Right atrium auricular region (tissue), 2 donors: ENCODE data around the gene NEU2. TPM values are rescaled to one million over a fixed set of nuclear protein-coding genes. Genes with fewer than 3 reads are reported as not detected.

ENCODE experiments used
- DNase-seq: peaks from one replicate; pipeline ENCODE4 v3.0.0-alpha.2; 2019; ENCODE audit warnings: low spot score
- H3K27ac ChIP-seq, 2 donors: fragments of 200-600 bp; sonication (generic); 1 replicate in 1 of 2; 2 replicates in 1 of 2; pipeline ENCODE4 v1.5.1; 2016 to 2019
- H3K27me3 ChIP-seq, 2 donors: fragments of 200-600 bp; sonication (generic); one replicate each; pipeline versions ENCODE4 v1.5.1 to v1.6.0; 2017 to 2019
- H3K36me3 ChIP-seq: fragments of 200-600 bp; sonication (generic); one replicate; pipeline ENCODE4 v1.5.1; 2016
- H3K4me1 ChIP-seq, 2 donors: fragments of 200-600 bp; sonication (generic); one replicate each; pipeline versions ENCODE4 v1.5.1 to v1.6.0; 2017 to 2019
- H3K4me3 ChIP-seq, 2 donors: fragments of 200-600 bp; sonication (generic); 1 replicate in 1 of 2; 2 replicates in 1 of 2; pipeline ENCODE4 v1.5.1; 2017 to 2019; ENCODE audit warnings: mild to moderate bottlenecking in 1 of 2, moderate library complexity in 1 of 2
- H3K9me3 ChIP-seq, 2 donors: fragments of 200-600 bp; sonication (generic); one replicate each; pipeline ENCODE4 v1.5.1; 2019
- total RNA-seq, 2 donors: library from RNA; depleted of rRNA; stranded (reverse); fragments of >200 nt; gene quantifications; one replicate each; pipeline ENCODE4 v1.1.0, GENCODE V29; 2016
- TF ChIP-seq, protein P1 (sequence below), 2 donors: fragments of 200-600 bp; sonication (generic); IDR thresholded peaks; one replicate each; pipeline ENCODE4 v1.5.1; 2019; ENCODE audit warnings: antibody characterized with exemption in 2 of 2

NEU2 gene
- total RNA-seq, 2 donors from 2014 or later = not detected

DNA sequence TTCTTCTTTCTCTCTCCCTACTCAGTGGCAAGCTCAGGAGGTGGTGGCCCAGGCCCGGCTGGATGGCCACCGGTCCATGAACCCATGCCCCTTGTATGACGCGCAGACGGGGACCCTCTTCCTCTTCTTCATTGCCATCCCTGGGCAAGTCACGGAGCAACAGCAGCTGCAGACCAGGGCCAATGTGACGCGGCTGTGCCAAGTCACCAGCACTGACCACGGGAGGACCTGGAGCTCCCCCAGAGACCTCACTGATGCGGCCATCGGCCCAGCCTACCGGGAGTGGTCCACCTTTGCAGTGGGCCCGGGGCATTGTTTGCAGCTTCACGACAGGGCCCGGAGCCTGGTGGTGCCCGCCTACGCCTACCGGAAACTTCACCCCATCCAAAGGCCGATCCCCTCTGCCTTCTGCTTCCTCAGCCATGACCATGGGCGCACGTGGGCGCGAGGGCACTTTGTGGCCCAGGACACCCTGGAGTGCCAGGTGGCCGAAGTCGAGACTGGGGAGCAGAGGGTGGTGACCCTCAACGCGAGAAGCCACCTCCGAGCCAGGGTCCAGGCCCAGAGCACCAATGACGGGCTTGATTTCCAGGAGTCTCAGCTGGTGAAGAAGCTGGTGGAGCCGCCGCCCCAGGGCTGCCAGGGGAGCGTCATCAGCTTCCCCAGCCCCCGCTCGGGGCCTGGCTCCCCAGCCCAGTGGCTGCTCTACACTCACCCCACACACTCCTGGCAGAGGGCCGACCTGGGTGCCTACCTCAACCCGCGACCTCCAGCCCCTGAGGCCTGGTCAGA lies 1.8 kb downstream of the NEU2 start:
- no peaks in the 10 kb centered on the region for H3K36me3 ChIP-seq
- H3K4me3 ChIP-seq = no peak overlapping the region
- DNase-seq = no peak
- no peaks in the 10 kb centered on the region for H3K4me1 ChIP-seq
- H3K27ac ChIP-seq = no peak overlapping the region
- H3K27me3 ChIP-seq = no peaks in the 10 kb centered on the region
- H3K9me3 ChIP-seq = no peaks in the 10 kb centered on the region
- TF ChIP-seq, protein P1, sequence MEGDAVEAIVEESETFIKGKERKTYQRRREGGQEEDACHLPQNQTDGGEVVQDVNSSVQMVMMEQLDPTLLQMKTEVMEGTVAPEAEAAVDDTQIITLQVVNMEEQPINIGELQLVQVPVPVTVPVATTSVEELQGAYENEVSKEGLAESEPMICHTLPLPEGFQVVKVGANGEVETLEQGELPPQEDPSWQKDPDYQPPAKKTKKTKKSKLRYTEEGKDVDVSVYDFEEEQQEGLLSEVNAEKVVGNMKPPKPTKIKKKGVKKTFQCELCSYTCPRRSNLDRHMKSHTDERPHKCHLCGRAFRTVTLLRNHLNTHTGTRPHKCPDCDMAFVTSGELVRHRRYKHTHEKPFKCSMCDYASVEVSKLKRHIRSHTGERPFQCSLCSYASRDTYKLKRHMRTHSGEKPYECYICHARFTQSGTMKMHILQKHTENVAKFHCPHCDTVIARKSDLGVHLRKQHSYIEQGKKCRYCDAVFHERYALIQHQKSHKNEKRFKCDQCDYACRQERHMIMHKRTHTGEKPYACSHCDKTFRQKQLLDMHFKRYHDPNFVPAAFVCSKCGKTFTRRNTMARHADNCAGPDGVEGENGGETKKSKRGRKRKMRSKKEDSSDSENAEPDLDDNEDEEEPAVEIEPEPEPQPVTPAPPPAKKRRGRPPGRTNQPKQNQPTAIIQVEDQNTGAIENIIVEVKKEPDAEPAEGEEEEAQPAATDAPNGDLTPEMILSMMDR (IDR thresholded peaks at IDR 0.05) = no peak

DNA sequence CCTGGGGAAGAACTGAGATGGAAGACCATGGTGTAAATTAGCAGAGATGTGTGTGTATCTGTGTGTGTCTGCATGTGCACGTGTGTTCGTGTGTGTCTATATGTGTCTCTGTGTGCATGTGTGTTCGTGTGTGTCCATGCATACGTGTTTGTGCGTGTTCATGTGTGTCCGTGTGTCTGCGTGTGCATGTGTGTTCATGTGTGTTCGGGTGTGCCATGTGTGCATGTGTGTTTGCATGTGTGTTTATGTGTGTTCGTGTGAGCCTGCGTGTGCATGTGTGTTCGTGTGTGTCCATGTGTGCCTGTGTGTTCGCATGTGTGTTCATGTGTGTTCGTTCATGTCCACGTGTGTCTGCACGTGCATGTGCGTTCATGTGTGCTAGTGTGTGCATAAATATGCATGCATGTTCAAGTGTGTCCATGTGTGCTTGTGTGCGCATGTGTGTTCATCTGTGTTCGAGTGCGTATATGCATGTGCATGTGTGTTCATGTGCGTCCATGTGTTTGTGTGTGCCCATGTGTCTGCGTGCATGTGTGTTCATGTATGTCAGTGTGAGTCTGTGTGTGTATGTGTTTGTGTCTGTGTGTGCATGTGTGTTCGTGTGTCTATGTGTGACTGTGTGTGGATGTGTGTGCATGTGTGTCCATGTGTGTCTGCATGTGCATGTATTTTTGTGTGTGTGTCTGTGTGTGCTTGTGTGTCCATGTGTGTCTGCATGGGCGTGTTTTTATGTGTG lies 3.1 kb downstream of the NEU2 start:
- no peak for DNase-seq
- H3K4me1 ChIP-seq = no peaks in the 10 kb centered on the region
- no peak overlapping the region for H3K27ac ChIP-seq
- no peaks in the 10 kb centered on the region for H3K9me3 ChIP-seq
- TF ChIP-seq, protein P1 (IDR thresholded peaks at IDR 0.05) = no peak
- H3K4me3 ChIP-seq = no peak overlapping the region
- no peaks in the 10 kb centered on the region for H3K36me3 ChIP-seq
- H3K27me3 ChIP-seq = no peaks in the 10 kb centered on the region

DNA sequence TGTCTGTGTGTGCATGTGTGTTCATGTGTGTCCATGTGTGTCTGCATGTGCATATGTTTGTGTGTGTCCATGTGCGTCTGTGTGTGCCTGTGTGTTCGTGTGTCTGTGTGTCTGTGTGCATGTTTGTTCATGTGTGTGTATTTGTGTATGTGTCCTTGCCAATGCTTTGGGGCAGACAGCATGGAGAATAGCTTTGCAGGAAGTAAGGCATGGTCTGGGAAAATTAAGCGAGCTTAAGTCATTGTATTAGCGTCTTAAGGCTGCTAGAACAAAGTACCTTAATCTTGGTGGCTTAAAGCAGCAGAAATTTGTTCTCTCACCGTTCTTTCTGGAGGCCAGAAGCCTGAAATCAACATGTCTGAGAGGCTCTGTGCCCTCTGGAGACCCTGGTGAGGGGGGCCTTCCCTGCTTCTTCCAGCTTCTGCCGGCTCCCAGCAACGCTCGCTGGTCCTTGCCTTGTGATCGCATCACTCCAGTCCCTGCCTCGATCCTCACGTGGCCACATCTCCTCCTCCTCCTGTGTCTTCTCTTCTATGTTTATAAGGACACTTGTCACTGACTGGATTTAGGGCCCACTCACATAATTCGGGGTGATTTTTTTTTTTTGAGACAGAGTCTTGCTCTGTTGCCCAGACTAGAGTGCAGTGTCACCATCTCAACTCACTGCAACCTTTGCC lies 3.8 kb downstream of the NEU2 start:
- no peaks in the 10 kb centered on the region for H3K27me3 ChIP-seq
- H3K4me1 ChIP-seq = no peaks in the 10 kb centered on the region
- TF ChIP-seq, protein P1 (IDR thresholded peaks at IDR 0.05) = no peak
- H3K4me3 ChIP-seq = no peak overlapping the region
- no peaks in the 10 kb centered on the region for H3K36me3 ChIP-seq
- H3K9me3 ChIP-seq = no peaks in the 10 kb centered on the region
- no peak overlapping the region for H3K27ac ChIP-seq
- no peak for DNase-seq

DNA sequence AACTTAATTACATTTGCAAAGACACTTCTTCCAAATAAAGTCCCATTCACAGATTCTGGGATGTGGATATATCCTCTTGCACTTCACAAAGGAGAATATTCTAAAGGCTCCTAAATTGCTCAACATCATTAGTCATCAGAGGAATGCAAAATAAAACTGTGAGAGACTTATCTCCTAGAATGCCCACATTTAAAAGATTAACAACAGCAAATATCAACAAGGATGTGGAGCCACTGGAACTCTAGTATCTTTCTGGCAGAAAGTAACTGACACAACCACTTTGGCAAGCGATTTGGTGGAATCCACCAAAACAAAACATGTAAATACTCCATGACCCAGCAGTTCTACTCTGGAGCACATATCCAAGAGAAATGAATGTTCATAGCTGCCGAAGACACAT lies 4.6 kb downstream of the NEU2 start:
- no peak for DNase-seq
- Histone ChIP-seq H3K27me3 (no peaks in the 10 kb centered on the region), H3K9me3 (no peaks in the 10 kb centered on the region), H3K4me1 (no peaks in the 10 kb centered on the region), H3K36me3 (no peaks in the 10 kb centered on the region), H3K4me3 (no peak overlapping the region), H3K27ac (no peak overlapping the region)
- TF ChIP-seq, protein P1 (IDR thresholded peaks at IDR 0.05) = no peak

DNA sequence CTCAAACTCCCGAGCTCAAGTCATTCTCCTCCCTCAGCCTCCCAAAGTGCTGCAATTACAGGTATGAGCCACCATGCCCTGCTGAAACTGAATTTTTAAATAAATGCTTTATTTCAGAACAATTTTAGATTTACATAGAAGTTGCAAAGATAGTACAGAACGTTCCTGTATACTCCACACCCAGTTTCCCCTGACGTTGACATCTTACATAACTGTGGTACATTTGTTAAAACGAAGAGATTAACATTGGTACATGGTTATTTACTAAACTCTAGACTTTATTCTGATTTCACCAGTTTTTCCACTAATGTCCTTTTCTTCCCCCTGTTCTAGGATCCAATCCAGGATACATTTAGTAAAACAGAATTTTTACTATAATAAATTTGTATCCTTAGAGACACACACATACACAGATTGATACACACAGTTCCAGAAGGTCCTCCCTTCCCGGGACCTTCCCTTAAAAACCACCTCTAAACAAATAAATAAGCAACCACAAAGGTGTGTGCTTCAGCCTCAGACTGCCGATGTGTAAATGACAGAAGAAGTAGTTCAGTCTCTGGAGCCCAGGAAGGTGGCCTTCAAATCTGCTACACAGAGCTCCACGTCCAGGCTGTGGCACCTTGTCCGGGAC lies 6.9 kb downstream of the NEU2 start:
- Histone ChIP-seq H3K27me3 (no peaks in the 10 kb centered on the region), H3K4me3 (no peak overlapping the region), H3K9me3 (no peaks in the 10 kb centered on the region), H3K36me3 (no peaks in the 10 kb centered on the region), H3K4me1 (no peaks in the 10 kb centered on the region), H3K27ac (no peak overlapping the region)
- TF ChIP-seq, protein P1 (IDR thresholded peaks at IDR 0.05) = no peak
- DNase-seq = no peak
